NCI-H187 treated with DMSO at 0.1 percent for 48 hours (cell line): Measurements from ENCODE around the gene B3GNT9.
A peak's percentile ranks its signal among the peaks of the same experiment; 100 is the strongest.

Source experiments
- DNase-seq: peaks from one replicate; lab custom pipeline; 2025; lab: John Stamatoyannopoulos, UW

Gene B3GNT9

DNA sequence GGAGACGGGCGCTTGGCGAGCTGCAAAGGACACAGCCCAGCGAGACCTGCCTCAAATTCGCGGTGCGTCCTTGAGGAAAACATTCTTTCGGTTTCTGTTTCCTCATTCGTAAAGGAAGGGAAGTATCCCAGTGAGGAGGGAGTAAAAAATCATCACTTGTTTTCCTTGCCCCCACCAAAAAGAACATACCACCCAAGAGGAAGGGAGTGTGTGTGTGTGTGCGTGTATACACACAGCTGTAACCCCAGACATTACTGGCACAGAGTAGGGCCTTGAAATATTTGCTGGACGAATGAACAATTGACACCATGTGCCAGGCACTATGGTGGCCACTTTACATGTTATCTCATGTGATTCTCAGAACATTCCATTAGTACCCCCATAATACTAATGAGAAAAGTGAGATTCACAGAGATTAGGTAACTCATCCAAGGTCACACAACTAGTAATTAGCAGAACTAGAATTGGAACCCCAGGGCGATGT is 34.9 kb upstream of the B3GNT9 start:
- DNase-seq, result no peak

DNA sequence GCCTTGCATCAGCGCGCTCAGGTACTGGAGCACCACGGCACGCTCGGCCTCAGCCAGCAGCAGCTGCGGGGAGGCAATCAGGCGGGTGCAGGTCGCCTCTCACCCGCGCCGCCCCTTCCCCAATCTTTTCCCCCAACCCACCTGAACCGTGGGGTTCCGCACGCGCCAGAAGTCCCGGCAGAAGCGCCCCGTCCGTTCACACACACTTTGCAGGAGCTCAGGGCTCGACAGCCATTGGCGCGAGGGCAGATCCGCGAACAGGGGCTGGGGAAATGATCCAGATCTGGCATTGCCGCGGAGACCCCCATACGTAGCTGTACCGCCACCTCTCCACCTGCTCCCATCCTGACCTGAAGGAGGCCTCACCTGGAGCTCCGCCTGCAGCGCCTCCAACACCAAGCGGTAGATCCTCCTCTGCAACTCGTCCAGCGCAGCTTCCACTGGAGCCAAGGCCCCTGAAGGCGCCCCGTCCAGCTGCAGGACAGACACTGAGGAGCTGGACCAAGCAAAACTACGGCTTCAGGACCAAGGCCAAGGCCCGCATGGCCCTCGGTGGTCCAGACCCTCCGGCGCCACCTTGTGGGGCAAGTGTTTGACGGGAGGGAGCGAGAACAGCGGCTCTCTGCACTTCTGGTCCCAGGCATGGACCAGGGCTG is 34.3 kb upstream of the B3GNT9 start:
- no peak for DNase-seq

- DNase-seq, result no peak
Observed at GRCh38 chr16:67184453-67184994, 33.7 kb upstream of the B3GNT9 start.

- peak; percentile 93 for DNase-seq
Observed at GRCh38 chr16:67183627-67184452, 33.0 kb upstream of the B3GNT9 start, which contains the start of gene MATCAP1. Gene MATCAP1 (minus strand): TSS chr16:67183963. CDS start chr16:67180610, 3,353 bp downstream.

DNA sequence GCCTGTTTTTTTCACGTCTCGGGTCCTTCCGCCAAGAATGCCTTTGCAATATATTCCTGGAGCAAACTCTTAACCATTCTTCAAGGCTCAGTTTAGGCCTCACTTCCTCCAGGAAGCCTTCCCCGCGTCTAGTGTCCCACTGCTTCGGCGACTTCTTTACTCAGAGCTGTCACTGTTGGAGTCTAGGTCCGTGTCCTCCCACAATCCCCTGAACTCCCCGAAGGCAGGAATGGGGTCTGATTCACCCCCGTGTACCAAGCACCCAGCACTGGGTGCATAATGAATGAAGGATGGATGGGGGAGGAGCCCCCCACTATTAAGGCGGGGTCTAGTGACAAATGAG is 32.5 kb upstream of the B3GNT9 start:
- DNase-seq, result no peak

- DNase-seq, result no peak
Observed at GRCh38 chr16:67182288-67182687, 31.5 kb upstream of the B3GNT9 start.

GRCh38 chr16:67181346-67181745 is 30.5 kb upstream of the B3GNT9 start:
- DNase-seq, result no peak

DNA sequence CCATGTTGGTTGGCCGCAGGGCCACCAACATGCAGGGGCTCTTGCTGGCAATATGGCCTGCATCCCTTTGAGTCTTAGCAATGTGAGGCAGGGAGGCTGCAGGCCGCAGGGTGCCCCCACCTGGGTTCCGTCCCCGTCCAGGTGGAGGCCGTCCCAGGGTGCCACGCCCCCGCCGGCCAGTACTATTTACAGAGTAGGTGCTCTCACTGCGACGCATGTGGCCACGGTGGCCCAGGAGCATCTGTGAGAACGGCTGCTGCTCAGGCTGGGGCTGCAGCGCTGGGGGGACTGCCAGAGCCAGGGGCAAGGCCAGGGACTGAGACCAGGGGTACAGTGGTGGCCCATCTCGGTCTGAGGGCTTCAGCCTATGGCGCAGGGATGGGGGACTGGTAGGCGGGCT is 29.4 kb upstream of the B3GNT9 start:
- DNase-seq, result no peak

DNA sequence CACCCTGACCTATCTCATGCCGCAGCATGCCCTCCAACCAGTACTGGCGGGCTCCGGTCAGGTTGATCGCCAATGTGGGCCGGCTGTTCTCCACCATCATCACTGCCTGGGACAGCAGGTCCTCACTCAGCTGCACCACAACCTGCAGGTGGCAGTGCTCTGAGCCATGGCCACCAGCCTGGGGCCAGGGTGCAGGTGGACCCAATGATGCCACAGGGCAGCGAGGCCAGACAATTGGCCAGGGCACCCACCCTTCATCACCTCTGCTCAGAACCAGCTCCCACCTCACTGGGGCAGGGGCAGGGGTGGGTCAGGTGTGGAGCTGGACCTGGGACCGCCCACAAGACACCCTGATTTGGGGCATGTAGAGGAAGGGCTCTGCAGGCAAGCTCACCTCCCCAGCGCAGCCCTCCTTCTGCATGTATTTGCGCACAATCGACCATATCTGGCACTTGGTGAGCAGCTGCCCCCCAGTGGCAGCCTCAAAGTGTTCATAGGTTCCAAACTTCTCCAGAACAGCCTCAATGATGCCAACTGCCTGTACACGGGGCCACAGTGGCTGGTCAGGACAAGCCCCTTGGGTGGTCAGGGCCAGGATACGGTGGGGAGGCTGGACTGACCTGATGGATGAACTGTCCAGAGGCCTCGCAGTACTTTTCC is 28.8 kb upstream of the B3GNT9 start:
- no peak for DNase-seq

DNA sequence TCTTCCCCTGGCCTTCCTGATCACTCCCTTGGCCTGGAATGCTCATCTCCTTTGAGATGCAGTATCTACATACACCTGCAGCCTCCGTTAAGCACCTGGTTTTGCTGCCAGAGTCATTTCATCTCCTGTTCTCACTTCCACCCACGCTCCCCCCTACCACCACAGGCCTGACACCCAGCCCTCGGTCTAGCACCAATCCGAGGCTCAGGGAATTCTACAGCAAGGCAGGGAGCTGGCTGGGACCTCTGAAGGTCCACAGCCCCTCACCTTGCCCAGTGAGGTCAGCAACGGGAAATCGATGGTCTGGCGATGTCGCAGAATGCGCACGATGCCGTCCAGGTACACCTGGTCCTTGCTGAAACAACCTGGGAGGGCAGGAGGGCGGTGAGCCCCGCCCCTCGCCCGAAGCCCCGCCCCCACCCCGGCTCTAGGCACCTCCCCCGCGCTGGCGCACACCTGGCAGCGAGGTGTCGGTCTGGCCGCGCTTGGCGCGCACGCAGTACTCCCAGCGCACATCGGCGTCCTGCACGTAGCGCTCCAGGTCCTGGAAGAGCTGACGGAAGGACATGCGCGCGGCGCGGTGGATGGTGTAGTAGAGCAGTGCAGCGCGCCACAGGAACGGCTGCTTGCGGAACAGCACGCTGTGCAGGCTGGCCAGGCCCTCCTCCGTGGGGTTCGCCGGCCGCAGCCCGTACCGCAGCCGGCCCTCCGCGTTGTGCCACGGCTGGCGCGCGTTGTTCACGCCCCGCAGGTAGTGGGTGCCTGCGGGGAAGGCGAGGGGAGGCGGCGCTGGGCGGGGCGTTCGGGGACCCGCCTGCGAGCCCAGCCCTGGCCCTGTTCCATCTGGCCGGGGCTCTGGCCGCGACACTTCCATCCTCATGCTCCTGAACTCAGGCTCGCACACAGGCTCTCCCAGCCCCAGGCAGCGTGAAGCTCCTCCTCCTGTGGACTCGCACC is 27.2 kb upstream of the B3GNT9 start:
- DNase-seq, result peak; percentile 51

GRCh38 chr16:67176662-67177061 is 25.9 kb upstream of the B3GNT9 start:
- DNase-seq, result no peak

DNA sequence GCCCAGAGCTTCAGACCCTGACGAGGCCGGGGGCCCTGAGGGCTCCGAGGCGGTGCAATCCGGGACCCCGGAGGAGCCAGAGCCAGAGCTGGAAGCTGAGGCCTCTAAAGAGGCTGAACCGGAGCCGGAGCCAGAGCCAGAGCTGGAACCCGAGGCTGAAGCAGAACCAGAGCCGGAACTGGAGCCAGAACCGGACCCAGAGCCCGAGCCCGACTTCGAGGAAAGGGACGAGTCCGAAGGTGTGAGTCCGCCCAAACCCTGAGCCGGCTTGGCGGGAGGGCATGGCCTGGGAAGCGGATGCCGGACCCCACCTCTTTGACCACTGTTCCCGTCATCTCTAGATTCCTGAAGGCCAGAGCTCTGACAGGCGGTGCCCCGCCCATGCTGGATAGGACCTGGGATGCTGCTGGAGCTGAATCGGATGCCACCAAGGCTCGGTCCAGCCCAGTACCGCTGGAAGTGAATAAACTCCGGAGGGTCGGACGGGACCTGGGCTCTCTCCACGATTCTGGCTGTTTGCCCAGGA is 24.0 kb upstream of the B3GNT9 start:
- no peak for DNase-seq

DNA sequence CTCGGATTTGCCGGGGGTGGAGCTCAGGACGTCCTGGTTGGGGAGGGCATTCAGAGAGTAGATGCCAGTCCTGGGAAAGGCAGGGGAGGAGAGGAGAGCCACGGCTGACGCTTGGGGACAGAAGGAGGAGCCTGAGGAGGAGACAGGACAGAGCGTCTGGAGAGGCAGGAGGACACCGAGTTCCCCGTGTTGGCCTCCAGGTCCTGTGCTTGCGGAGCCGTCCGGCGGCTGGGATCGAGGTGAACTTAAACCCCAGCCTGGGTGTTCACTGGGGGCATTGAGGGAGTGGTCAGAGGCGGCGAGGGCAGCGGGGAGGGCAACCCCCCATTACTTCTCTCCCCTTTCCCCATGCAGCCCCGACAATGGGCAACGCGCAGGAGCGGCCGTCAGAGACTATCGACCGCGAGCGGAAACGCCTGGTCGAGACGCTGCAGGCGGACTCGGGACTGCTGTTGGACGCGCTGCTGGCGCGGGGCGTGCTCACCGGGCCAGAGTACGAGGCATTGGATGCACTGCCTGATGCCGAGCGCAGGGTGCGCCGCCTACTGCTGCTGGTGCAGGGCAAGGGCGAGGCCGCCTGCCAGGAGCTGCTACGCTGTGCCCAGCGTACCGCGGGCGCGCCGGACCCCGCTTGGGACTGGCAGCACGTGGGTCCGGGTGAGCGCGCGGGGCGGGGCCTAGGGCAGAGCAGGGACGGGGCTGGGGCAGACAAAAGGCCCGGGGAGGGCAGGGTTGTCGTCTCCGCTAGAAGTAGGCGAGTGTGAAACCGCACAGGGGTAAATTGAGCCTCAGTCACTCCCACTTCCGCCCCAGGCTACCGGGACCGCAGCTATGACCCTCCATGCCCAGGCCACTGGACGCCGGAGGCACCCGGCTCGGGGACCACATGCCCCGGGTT is 23.3 kb upstream of the B3GNT9 start:
- DNase-seq, result no peak

DNA sequence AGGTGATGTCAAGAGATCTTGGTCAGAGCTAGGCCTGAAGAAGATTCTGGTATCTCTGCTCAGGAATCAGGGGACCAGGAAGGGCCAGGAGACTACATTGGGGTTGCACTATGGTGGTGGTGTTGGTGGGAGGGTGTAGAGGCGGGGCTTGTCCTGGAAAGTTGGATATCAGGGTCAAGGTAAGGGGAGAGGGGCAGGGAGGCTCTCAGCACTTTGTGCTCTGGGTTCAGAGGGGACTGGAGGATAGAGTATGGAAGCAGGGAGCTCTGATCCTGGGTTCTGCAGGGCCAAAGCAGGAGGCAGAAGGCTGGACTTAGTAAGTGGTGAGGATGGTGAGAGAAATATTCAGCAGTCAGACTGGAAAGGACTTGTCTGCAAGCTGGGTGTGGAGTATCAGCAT is 22.5 kb upstream of the B3GNT9 start:
- DNase-seq, result no peak

DNA sequence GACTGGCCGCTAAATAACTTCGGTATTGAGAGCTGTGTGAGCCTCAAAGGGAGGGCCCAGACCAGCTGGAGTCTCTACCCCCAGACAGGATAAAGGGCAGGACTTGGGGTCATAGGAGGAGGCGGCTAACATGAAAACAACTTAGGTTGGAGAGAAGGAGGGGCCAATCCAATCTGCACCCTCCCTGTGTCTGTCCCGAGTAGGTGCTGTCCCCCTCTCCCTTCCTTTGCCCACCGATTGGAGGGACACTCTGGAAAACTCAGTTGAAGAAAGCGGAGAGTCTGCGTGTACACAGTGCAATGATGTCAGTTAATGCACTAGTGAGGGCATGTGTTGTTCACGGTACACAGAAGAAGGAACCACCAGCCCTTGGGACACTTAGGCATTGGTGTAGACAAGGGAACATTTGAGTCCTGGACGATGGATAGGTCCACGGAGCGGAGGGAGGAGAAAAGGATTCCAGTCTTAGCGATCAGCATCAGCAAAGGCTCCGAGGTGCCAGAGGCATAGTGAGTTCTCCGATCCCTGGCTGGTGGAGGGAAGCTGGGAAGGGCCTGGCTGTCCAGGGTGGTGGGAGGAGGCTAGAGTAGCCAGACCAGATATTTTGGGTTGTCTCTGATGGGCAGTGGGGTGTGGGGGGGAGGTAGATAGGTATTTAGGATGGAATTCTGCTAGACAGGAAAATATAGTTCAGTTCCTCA is 20.3 kb upstream of the B3GNT9 start:
- no peak for DNase-seq

- no peak for DNase-seq
Observed at GRCh38 chr16:67170168-67170948, 19.6 kb upstream of the B3GNT9 start, which contains the start of gene NOL3. Gene NOL3 (plus strand): TSS chr16:67170538.

GRCh38 chr16:67169642-67170167 is 18.9 kb upstream of the B3GNT9 start:
- no peak for DNase-seq

- DNase-seq, result no peak
Observed at GRCh38 chr16:67169011-67169451, 18.2 kb upstream of the B3GNT9 start.
